HG03565 (cell line): Measurements from ENCODE around the gene GINM1.

Source experiments
- ATAC-seq: cut with Tn5 transposase; IDR thresholded peaks from one replicate; pipeline ENCODE4 v1.9.1; 2021; ENCODE audit warnings: mild to moderate bottlenecking, moderate library complexity; ENCODE audit not compliant: unreplicated experiment

The GINM1 gene

GRCh38 chr6:149592983-149593382, 26.8 kb downstream of the GINM1 start:
- ATAC-seq: no peak

DNA sequence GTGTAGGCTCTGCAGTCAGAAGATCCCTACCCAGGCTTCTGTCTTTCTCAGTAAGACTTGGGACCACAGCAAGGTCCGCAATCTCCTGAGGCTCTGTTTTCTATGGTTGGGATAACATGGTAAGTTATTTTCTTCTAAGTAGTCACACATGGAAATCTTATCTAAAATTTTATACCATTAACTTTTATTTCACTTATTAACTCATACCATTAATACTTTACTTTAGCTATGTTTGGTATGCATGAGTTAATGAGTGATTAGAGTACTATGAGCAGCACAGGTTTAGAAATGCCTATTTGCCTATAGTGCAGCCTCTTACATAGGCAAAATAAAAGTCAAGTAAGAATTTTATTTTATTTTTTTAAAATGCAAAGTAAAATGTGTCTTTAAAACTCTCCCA, 27.2 kb downstream of the GINM1 start:
- ATAC-seq: no peak

DNA sequence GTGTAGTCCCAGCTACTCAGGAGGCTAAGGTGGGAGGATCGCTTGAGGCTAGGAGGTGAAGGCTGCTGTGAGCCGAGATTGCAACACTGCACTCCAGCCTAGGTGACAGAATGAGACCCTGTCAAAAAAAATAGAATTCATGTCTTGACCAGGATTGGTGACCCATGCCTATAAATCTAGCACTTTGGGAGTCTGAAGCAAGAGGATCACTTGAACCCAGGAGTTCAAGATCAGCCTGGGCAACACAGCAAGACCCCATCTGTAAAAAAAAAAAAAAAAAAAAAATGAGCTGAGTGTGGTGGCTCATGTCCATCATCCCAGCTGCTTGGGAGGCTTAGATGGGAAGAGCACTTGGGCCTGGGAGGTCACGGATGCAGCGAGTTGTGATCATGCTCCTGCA, 34.3 kb downstream of the GINM1 start:
- ATAC-seq: no peak

DNA sequence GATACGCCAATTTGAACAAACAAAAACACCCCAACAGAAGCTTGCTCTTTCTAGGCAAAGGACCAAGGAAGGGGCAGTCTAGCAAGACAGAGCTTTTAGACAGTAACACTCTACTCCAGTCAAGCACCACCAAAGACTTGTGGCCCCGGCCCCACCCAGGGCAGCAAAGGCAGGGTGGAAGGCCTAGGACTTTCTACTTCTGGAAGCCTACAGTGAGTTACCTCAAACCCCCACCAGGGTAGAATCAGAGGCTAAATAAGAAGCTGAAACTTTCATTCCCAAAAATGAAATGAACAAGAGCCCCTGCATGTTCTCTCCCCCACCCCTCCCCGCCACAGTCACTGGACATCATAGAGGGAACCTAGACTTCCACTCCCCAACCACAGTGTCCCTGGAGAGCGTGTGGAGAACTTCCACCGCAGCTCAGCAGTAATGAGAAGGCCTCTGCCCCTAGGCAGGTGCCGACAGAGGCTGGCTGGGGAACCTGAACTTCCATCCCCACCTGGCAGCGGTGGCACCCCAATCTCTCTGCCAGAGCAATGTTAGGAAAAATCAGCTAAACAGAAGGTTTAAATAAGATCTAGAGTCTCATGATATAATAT, 42.3 kb downstream of the GINM1 start:
- no peak for ATAC-seq

DNA sequence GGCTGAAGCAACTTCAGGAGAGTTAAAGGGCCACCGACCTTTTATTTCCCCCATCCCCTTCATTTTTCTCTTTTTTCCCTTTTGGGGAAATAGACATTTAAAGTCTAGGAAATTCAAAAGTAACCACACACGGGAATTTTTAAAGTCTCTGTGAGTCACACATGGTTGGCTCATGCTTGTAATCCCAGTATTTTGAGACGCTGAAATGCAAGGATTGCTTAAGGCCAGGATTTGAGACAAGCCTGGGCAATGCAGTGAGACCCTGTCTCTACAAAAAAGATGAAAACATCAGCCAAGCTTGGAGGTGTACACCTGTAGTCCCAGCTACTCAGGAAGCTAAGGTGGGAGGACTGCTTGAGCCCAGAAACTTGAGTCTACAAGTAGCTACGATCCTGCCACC, 48.2 kb downstream of the GINM1 start:
- no peak for ATAC-seq

DNA sequence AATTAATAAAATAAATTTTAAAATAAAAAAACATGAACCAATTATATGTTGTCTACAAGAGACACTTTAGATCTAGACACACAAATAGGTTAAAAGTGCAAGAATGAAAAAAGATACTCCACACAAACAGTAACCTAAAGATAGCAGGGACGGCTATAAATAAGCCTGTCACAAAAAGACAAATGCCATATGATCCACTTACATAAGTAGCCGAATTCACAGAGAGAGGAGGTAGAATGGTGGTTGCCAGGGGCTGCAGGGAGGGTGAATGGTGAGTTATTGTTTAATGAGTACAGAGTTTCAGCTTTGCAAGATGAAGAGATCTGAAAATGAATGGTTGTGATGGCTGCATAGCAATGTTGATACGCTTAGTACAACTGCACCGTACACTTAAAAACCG, 49.6 kb downstream of the GINM1 start:
- no peak for ATAC-seq

DNA sequence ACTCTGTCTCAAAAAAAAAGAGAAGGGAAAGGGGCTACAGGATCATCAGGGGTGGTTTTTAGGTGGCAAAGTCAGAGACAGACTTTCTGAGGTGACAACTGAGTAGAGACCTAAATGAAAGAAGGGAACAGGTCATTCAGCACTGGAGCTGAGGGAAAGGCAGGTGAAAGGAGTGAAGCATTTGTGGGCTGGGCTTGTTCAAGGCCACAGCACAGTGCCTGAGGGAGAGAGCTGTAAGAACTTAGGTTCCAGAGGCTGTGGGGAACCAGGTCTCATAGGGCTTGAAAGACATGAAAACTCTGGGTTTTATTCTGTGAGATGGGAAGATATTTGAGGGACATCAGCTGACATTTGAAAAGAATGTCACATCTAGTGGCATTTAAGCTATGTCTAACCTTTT, 61.5 kb downstream of the GINM1 start:
- ATAC-seq: no peak

DNA sequence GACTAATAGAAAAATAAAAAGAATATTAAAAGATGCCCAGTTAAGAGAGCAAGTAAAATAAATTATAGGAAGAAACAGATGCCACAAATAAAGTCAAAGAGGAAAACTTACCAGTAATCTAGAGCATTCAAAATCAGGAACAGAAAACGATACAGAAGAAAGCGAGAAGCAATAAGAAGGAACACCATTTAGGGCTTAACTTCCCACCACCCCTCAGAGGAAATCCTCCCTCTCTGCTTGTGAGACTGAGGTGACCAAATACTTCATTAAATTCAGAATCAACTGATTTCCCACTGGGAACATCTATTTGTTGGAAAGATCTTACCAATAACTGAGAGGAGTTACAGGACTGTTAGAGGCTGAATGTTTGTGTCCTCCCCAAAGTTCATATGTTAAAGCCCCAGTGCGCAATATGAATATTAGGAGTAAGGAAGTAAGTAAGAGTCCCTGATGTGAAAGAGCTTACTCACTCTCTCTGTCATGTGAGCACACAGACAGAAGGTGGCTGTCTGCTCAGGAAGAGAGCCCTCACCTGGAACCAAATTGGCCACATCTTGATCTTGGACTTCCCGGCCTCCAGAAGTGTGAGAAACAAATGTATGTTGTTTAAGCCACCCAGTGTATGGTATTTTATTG, 62.8 kb downstream of the GINM1 start:
- ATAC-seq: peak; percentile 76

GRCh38 chr6:149634315-149634714, 68.1 kb downstream of the GINM1 start:
- no peak for ATAC-seq

- no peak for ATAC-seq
These were observed 69.9 kb downstream of the GINM1 start for GRCh38 chr6:149636124-149636523.
